ENCODE data around the gene RIN1.

GRCh38 chr11:66363187-66363601 lies 27.0 kb upstream of the RIN1 start:
- TF ChIP-seq EZH2 (IDR thresholded peaks at IDR 0.05; ENCODE audit: borderline replicate concordance) (no peak), CTCF (IDR thresholded peaks at IDR 0.05; ENCODE audit: poor library complexity) (no peak), EZH2phosphoT487 (IDR thresholded peaks at IDR 0.05; ENCODE audit: low read depth, severe bottlenecking, unreplicated experiment) (no peak)

All from hepatocyte (in vitro differentiated cells).